HG03575 (cell line): ENCODE results near the gene SYT8.
"Not testable (repeated sequence)": the region's sequence is repeated elsewhere in the genome, so short reads cannot be mapped to it uniquely, and the experiment has no call there.

ENCODE experiments used
- ATAC-seq: cut with Tn5 transposase; IDR thresholded peaks from one replicate; pipeline ENCODE4 v1.9.1; 2021; ENCODE audit not compliant: unreplicated experiment, insufficient number of reproducible peaks, low FRiP score; ENCODE audit errors: extremely low read depth

SYT8 gene

DNA sequence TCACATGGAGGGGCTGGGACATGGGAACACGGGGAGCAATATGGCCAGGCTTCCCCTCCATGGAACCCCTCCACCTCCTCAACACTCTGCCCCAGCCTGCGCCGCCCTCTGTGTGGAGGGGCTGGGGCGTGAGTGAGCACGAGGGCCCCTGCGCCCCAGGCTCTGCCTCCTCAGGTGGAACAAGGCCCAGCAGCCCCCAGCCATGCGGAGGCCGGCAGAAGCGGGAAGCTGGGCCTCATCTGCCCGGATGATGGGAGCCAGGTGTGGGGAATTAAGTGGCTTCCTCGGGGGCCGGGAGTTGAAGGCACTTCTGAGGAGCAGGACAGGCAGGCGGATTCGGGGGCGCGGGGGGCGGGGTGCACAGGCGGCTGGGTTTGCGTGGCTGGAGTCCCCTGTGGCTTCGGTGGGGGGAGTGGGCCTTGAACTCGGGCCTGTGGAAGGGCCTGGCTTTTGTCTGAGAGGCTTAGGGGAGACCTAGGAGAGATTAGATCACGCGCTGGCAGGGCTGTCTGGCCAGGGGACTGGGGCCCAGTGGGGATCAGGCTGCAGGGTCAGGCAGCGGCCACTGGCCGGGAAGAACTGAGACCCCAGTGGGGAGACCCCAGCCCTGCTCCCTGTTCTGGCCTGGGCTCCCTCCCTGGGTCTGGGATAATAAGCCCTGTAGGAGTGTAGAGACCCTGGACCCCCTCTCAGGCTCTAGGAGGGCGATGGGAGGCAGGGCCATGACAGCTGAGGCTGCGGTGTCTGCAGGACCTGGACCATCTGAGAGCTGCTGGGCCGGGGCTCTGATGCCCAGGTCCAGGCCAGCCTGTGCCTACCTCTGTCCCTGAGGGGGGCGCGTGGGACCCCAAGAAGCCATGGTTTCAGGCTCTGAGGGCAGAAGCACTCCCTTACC, 43.6 kb downstream of the SYT8 start:
- ATAC-seq = no peak

DNA sequence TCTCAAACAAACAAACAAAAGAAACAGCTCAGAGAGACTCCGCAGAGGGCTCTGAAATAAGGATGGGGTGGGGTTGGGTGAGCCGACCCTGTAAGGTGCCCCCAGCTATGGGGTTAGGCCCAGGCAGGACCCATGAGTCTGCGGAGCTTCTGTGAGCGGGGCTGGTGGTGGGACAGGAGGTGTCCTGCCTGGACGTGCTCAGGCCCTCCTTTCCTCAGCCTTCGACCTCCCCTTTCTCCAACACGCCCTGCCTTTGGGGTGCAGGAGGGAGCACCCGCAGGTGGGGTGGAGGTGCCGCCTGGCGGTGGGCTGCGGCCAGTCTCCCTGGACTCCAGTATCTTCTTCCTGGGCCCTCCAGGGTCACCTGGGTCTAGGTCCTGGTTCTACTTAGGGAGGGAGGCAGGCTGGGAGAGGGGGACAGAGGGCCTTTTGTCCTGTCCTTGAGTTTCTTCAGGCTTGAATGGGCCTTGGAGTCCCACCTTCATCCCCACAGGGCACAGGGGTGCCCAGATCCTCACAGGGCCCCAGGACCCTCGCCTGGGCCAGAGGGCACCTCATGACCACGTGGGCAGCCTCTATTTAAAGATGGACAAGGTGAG, 44.7 kb downstream of the SYT8 start:
- no peak for ATAC-seq

DNA sequence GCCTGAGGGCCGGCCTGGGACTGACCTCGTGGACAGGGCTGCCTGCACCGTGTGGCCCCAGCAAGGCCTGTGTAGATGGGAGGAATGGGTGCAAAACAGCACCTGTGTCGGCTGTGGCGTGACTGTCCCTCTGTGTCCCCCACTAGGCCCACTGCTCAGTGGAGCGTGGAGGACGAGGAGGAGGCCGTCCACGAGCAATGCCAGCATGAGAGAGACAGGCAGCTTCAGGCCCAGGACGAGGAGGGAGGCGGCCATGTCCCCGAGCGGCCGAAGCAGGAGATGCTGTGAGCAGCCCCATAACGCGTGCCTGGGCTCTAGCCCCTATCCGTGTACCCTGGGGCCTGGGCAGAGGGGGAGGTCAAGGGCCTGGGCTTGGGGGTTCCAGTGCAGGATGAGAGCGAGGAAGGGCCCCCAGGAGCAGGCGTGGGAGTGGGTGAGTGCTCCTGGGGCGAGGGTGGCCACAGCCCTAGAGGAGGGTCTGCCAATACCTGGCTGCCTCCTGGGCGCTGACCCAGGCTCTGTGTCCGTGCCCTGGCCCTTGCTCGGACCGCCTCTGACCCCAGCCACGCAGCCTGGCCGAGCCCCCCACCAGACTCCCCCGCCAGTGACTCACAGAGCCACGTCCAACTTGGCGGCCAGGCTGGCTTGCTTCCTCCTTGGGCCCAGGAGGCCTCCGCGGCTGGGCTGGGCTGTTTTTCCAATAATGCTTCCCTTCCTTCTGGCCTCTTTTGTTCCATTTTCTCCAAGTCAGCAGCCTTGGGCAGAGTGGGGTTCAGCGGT, 45.3 kb downstream of the SYT8 start:
- ATAC-seq = no peak

DNA sequence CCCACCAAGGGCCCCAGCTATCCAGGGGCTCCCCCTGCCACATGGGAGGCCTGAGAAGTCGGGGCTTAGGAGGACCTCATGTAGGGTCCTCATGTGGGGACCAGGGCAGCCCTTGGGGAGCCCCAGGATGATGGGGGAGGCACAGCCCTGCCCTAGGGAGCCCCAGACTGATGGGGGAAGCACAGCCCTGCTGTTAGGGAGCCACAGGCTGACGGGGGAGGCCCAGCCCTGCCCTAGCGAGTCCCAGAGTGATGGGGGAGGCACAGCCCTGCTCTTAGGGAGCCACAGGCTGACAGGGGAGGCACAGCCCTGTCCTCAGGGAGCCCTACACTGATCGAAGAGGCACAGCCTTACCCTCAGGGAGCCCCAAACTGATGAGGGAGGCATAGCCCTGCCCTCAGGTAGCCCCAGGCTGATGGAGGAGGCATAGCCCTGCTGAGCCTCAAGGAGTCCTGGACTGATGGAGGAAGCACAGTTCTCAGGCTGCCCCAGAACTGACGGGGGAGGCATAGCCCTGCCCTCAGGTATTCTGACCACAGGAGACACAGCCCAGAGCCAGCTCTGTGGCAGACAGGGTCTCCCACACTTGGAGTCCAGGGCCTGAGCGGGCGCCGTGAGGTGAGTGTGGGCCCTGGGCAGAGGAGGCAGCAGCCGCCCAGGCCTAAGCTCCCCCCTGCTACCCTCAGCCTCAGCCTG, 46.1 kb downstream of the SYT8 start:
- ATAC-seq = no peak

DNA sequence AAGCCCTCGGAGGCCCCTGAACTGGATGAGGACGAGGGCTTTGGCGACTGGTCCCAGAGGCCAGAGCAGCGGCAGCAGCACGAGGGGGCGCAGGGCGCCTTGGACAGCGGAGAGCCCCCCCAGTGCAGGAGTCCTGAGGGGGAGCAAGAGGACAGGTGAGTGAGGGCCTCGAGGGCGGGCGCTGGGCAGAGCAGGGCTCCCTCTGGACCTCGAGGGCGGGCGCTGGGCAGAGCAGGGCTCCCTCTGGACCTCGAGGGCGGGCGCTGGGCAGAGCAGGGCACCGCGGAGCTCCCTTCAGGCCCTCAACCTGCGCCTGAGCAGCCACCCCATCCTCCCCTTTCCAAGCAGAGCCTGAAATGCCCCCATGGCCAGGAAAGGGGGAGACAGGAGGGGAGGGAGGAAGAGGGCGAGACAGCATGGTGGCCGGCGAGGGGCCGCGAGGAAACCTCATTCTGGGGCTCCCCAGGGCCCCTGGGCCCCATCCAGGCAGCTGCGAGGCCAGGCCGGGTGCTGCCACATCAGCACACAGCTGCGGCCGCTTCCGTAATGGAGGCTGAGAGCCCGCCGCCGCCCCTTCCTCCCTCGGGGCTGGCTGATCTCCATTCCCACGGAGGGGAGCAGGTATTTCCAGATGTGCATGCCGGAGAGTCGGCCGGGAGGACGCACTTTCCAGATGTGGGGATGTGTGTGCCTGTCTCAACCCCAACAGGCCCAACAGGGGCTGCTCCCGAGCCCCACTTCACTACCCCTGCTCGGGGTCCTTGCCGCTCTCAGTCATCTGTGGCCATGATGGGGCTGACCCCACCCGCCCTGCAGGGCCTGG, 46.9 kb downstream of the SYT8 start:
- ATAC-seq = no peak

DNA sequence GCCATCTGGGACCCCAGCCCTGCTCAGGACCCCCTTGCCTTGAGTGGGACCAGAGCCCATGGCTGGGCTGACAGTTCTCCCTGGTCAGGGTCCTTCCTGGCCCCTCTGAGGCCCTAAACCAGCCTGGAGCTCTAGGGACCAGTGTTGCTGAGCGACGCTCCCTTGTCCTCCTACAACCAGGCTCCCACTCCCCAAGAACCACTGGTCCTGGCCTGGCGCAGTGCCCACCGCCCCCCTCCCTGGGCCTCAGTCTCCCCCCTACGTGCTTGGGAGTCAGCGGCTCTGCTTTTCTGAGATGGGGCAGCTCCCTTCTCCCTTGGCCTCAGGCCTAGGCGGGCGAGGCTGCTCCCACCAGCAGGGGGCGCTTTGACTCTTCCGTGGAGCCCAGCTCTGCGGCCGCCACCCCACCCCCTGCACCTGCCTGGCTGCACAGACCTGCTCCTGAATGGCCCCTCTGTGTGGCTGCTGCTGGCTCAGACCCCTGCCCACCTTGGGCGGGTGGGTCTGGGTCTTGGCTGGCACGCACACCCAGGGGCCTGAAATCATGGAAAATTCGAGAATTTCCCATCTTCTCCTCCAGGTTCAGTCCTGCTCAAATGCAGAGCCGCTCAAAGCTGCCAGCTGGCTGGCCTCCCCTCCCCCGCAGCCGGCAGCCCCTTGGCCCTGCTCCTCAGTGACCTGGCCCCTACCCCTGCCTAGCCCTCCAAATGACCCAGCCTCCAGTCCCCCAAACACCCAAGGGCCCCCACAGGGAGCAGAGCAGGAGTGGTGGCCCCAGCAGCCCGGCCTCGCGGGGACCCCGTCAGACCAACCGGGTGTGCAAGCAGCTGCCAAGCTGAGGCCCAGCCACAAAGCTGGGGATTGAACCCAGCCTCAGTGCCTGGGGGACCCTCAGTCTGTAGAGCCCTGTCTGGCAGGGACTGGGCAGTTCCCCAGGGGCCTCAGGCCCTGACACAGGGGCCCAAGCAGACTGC, 47.8 kb downstream of the SYT8 start:
- ATAC-seq = no peak

DNA sequence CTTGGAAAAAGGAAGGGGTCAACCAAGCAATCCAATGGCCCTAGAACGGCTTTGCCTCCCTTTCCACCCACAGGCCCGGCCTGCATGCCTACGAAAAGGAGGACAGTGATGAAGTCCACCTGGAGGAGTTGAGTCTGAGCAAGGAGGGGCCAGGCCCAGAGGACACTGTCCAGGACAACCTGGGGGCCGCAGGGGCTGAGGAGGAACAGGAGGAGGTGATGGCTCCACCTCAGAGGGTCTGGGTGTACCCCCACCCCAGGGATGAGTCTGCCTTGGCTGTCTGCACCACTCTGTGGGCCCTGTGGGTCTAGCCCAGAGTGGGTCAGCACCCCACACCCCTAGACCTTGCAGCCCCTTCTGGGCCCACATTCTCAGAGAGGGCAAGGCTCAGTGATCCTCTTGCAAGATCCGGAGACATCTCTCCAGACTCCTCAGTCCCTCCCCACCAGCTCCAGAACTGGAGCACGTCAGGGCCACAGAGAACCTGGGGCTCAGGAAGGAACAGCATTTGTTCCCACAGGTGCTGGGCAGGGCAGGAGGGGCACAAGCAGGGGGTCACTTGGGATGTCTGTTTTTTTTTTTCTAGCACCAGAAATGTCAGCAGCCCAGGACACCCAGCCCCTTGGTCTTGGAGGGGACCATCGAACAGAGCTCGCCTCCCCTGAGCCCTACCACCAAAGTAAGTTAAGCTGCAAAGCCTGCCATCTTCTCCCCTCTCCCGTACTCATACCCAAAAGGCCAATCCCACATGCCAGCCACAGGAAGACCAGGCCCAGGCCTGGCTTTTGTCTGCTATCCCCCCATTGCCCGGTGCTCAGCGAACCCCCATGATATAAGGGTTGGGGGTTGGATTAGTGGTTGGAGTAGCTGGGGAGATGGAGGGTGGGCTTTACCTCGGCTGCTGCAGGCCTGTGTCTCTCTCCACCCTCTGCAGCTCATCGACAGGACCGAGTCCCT, 48.8 kb downstream of the SYT8 start:
- ATAC-seq = no peak

DNA sequence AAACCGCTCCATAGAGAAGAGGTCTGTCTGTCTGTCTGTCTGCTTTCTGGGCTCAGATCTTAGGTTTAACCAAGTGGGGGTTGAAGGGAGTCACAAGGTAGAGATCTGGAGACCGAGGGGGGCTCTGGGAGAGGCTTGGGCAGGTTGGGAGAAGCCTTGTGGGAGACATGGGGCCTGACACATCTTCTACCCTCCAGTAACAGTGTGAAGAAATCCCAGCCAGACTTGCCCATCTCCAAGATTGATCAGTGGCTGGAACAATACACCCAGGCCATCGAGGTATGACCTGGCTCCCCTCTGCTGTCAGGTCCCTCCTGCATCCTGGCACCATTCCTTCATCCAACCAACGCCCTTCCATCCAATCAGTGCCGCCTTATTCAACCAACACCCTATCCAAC, 49.5 kb downstream of the SYT8 start:
- ATAC-seq = no peak

DNA sequence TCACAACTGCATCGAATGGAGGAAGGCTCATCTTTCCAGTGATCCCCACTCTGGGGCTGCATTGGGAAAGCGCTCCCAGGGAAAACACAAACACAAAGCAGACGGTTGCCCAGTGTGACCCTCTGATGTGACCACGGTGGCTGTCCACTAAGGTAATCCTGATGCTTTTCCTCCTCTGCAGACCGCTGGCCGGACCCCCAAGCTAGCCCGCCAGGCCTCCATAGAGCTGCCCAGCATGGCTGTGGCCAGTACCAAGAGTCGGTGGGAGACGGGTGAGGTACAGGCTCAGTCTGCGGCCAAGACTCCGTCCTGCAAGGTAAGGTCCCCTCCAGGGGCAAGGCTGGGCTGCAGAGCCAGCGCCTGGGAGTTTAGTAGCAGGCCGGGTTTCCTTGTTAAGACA, 51.8 kb downstream of the SYT8 start:
- ATAC-seq = not testable (repeated sequence)
